ENCODE data around the gene CYP3A4.
"Not testable (repeated sequence)": the region's sequence is repeated elsewhere in the genome, so short reads cannot be mapped to it uniquely, and the experiment has no call there.

Gene CYP3A4

DNA sequence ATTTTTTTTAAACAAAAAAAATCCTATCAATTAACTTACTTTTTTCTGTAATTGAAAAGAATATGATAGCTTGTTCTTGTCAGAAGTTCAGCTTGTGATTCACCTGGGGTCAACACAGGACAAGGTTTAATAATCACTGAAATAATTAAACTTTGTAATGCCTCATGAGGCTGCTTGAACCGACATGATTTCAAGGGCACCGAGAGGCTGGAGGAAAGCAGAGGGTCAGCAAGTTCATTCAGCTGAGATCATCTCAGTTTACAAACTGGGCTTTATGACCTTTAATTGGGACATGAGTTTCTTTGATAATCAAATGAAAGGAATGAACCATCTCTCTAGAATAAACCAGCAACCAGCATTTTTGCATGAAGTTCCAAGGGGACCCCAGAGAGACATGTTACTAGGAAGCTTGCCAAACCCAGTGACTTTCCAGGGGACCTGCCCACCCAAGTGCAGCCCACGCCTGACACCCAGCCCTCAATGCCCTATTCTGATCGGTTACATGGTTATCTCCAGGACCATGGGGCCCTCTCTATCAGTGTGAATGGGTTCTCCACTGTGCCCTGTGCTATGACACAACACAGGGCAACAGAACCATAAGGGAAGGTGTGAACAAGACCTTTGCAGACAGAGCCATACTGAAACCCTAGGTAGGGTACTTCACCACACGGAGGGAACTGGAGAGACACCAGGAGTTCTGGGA, 7.8 kb upstream of the CYP3A4 start:
- DNase-seq: no peak

DNA sequence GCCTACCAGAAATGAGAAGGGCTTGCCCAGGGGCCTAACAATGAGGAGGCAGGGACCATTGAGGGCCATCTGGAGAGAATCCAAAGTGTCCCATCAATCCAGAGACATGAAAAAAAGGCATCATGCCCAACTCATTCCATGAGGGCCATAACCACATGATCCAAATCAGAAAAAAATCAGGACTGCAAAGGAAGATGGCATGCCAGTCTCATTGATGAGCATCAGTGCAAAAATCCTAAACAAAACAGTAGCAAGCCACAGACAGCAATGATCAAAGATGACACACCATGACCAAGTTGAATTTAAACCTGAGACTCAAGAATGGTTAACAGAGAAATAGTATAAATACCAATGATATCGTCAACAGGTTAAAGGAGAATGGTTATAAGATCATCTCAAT, 7.0 kb upstream of the CYP3A4 start:
- DNase-seq: no peak

DNA sequence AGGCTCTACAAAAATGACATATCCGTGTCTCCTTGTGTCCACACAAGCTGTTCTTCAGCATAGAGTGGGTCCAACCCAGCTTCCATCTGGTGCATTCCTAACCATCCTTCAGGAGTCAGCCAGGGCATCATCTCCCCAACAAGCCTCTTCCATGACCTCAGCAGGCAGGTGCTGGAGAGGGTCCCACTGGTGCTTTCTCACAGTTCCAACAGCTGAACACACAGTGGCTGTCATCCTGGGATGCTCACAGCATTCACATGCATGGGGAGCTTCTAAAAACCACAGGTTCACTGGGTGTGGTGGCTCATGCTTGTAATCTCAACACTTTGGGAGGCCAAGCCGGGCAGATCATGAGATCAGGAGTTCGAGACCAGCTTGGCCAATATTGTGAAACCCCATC, 6.4 kb upstream of the CYP3A4 start:
- DNase-seq: no peak

DNA sequence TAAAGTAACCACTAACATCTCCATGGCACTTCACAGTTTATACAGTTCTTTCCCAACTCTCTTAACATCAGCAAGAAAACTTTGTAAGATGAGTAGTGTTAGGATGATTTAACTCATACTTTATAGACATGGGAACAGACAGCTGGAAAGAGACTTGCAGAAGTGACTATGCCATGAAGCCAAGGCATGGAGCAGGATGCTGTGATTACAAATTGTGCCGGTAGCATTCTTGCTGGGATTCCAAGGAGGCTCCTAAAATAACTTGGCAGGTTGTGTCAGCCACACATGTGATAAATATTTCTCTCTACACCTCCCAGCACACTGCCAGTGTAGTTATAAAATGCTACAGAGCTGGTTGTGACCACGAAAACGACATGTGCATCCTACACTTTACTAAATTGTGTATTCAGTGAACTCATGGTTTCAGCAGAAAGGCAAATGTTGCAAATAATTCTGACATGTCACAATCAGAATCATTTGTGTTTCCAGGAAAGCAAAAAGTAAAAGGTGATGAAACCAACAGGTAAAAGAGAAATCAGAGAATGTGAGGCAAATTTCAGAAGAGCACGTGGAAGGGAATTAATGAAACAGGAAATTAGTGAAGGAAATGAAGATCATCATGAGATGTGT, 5.6 kb upstream of the CYP3A4 start:
- DNase-seq: no peak

DNA sequence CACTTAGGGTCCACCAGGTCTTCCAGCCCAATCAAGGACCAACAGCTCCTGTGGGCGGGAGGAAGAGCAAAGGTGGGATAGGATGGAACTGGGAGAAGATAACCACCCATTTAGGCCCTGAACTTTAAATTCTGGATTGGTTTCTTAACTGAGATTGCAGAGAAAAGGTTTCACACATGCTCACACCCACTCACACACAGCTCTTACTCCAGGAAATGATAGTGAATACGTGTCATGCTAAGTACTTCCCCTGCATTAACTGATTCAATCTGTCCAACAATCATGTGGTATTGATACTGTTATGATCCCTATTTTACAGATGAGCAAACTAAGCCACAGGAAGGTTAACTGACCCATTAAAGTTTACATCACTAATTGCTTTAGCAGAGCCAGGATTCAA, 4.6 kb upstream of the CYP3A4 start:
- DNase-seq: no peak

DNA sequence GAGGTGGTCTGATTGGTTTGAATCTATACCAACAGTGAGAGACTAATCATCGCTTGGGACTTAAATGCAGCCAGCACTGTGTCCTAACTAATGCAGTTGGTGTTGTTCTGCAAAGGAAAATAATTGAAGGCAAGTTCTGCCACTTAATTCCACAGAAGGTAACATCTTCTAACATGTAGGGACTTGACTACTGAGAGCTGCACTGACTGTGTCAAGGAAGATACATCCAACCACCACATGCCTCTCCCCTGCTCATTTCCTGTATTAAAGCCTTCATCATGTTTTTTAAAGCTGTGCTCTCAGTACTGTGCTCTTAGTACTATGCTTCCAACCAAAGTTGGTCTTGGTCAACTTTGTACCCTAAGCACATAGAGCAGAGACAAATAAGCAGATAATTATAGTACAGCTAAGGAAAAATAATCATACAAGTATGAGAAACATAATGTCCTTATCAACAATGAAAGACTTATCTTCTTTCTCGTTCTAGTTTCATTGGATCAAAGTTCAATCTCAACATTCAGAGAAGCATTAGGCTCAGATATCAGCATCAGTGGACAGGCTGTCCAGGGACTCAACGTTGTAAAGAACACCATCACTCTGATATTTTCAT, 2.8 kb upstream of the CYP3A4 start:
- DNase-seq: no peak

DNA sequence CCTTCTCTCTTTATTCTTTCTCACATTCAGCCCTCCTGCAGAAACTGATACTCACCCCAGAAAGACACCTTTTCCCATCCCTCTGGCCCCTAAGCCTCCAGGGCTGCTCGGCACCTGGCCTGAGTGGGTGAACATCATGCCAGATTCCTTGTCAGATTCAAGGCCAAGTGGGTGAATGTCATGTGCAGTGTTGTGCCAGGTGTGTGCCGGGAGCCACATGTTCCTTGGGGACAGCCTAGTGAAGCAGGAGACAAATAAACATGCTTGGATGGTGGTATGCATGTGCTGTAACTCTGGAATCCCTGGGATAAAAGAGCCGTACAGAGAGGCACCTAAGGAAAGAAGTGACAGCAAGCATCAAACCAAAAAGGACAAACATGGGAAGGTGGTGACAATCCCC, 1.7 kb upstream of the CYP3A4 start:
- DNase-seq: not testable (repeated sequence)

DNA sequence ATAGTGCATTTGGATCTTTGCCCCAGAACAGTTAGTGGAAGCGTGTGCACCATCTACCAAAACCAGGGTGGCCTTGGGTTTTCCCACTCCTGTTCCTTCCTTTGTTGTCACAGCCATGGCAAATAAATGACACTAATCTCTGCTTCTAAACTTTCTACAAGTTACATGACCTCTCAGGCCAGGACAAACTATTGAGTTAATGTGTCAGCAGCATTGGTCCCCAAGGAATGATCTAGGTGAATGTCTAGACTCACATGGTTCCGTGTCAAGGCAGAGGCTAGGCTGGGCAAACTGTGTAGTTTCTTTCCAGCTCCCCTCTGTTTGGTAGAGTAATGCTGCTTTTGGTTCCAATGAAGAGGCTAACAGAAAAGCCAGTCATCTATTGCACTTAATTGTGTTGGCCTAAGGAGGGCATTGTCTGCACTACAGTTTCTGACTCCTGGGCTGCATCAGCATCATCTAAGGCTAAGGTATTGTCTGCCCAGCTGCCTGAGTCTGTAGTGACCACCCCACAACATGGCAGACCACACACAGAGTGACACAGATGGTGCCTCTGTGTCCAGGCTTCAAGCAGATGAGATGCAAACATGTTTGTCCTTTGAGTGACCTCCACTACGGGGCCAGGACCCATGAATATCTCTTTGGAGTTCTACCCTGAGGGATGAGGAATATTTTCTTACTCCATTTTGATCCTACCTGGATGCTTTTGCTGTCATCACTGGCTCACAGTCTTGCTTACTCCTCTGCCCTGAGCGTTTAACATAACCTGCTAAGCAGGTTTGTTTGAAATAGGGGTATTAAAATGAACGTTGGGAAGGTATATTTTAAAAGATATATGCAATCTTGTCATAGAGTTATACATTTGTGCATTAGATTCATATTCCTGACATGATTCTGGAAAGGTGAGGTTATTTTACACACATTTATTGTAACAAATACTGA, 1.7 kb downstream of the CYP3A4 start:
- no peak for DNase-seq

DNA sequence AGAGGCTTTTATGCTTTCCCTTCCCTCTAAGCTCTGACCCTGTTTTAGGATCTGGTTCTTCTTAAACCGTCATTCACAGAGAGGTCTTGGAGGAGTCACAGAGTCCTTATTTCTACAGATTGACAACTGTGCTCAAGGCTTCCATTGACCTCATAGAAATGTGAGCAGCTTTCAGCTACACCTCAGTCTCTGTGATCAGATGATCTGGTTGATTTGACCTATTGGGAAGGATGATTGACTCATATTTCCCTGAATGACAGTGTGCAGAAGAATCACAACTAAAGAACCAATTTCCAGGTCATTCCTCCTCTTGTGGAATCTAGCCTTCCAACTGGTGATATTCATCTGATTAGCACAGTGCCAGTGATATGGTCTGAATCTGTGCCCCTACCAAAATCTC, 3.4 kb downstream of the CYP3A4 start:
- no peak for DNase-seq

DNA sequence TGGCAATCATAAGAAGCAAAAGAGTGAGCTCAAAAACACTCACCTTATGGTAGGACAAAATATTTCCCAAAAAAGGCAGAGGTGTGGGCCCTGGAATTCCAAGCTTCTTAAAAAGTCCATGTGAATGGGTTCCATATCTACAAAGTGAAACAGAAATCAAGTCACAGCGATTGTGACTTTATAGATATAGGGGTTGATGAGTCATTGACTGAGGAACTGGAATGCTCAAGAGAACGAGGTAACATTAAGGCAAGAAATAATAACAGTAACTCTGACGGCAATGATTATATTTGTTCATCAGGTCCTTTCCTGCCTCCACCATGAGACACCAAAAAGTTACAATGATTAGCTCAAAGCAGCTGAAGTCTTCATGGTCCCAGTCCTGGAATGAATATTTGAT, 4.0 kb downstream of the CYP3A4 start:
- DNase-seq: no peak

DNA sequence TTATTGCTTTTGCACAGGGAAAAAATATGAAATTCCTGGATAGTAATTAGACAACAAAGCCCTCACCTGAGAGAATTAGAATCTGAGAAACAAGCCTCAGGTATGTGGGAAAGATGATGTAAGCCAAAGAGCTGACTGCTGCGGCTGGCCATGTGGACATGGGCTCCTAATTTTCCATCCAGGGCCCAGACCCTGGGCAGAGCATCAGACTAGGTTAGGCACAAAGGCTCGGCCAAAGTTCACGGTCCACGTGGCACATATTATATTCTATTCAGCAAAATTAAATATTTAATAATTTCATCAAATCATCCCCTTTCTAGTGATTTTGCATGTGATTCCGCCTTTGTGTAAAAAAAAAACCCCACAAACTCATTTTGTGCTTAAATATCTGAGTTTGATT, 5.1 kb downstream of the CYP3A4 start:
- DNase-seq: no peak

DNA sequence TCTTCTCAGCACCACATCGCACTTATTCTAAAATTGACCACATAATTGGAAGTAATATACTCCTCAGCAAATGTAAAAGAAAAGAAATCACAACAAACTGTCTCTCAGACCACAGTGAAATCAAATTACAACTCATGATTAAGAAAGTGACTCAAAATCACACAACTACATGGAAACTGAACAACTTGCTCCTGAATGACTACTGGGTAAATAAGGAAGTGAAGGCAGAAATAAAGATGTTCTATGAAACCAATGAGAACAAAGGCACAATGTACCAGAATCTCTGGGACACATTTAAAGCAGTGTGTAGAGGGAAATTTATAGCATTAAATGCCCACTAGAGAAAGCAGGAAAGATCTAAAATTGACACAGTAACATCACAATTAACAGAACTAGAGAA, 10.6 kb downstream of the CYP3A4 start:
- DNase-seq: not testable (repeated sequence)

DNA sequence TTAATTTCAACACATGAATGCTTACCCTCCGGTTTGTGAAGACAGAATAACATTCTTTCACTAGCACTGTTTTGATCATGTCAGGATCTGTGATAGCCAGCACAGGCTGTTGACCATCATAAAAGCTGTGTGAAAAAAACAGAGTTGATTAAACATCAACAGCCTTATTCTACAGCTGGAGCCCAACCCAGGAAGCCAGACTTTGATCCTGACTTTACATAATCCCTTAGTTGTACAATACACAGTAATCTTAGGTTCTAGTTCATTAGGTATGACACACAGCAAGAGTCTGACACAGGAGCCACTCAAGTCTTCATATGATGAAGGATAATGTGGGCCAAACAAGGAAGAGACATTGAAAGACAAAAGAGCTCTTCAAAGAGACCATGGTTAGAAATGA, 11.4 kb downstream of the CYP3A4 start:
- no peak for DNase-seq

DNA sequence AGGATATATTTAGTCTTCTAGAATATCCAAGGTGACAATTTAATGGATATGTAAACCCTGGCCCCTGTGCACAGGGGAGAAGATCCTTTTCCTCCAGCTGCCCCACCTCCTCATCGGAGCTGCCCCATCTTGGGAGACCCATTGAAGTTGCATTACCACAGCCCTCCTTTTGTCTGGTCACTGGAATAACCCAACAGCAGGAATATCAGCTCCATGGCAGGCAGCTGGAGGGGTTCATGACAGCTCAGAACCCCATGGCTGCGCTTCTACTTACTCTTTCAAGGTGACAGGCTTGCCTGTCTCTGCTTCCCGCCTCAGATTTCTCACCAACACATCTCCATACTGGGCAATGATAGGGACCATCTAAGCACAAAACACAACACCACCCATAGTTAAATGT, 14.5 kb downstream of the CYP3A4 start:
- DNase-seq: not testable (repeated sequence)

DNA sequence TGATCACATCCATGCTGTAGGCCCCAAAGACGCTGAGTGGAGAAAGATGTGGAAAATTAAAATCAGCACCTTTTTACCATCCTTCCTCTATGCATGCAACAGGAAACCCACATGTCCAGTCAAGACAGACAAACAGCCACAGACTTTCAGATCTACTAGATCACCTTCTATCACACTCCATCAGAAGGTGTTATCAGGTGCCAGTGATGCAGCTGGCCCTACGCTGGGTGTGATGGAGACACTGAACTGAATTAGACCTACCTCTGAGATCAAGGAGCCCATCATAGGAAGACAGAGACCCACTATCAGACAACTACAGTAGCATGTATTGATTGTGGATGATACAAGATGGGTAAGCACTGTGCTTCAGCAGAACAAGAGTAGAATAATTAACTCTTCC, 15.5 kb downstream of the CYP3A4 start:
- no peak for DNase-seq

DNA sequence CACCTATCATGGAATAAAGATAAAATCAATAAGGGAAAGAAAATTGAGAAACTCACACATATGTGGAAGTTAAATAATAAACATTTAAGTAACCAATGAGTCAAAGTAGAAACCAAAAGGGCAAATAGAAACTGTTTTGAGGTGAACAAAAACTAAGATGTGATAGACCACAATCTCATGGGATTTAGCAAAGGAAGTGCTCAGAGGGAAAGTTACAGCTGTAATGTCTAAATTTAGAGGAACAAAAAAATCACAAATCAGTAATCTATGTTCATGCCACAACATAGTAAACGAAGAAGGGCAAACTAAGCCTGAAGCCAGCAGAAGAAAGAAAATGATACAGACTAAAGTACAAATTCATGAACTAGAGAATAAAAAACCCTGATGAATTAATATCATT, 16.3 kb downstream of the CYP3A4 start:
- DNase-seq: no peak

DNA sequence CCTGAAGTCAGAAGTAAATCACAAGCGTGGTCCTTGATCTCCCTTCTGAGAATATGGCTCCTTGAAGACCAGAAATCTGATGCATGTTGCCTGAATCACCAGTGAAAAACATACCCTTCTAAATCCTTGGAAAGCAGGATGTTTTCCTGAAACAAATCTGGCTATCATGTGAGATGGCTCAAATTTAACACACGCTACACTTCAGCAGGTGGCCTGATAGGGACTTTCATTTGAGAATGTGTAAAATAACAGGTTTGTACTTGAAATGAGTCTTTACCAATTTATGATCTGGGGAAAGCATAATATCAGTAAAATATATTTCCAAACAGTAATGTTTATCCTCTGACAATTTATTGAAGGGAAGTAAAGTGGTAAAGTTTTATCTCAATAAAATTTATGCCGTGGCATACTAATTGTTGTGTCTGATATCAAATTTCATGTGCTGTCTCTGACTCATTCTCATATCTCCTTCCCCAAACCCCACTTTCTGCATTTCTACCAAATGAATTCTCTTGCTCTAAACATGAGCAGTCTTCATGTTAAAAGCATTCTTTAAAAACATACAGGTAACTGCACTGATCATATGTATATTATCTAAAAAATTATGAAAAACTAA, 17.4 kb downstream of the CYP3A4 start:
- no peak for DNase-seq

DNA sequence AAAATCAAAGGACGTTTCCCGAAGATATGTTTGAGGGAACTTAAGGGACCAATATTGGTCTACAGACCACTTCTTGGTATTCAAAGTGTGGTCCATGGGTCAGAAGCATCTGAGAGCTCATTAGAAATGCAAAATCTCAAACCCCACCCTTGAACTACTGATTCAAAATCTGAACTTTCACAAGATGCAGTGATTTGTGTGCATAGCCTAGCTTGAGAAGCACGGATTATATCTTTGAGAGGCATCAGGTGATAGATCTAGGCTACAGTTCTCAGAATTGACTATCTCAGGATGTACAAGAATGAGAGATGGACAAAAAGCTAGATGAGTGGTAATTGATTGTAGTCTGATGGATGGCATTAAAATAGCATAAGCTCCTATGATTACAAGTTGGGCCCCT, 19.5 kb downstream of the CYP3A4 start:
- DNase-seq: no peak

DNA sequence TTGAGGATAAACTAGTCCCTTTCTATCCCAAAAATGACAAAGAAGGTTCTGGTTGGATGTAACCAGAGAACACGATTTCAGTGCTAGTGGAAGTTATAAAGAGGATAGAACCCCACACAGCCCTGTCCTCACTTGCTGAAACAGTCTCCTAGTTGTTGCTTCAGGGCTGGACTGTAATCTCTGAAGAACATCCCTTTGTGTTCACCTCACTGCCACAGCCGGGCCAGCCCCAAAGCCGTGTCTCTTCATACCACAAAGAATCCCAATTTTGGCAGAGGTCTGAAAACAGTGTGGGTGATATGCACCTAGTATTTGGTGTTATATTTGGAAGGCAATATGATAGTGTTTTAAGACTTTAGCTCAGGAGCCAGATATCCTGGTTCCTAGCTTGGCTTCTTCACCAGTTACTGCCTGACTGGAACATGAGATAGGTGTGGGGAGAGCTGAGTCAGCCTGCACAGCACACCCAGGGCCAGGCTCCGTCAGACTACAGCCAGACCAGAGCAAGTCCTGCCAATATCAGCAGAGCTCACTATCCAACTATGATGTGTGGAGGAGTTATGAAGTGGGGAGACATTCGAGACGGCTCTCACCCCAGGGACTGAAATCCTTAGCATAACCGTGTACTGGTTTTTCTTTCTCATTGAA, 21.2 kb downstream of the CYP3A4 start:
- no peak for DNase-seq

DNA sequence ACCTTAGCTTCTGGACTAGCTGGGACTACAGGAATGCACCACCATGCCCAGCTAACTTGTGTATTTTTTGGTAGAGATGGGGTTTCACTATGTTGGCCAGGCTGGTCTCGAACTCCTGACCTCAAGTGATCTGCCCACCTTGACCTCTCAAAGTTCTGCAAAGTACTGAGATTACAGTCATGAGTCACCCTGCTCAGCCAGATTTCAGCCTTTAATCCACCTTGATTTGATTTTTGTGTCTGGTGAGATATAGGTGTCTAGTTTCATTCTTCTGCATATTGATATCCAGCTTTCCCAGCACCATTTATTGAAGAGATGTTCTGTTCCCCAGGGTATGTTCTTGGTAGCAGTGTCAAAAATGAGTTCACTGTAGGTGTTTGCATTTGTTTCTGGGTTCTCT, 28.9 kb downstream of the CYP3A4 start:
- no peak for DNase-seq

DNA sequence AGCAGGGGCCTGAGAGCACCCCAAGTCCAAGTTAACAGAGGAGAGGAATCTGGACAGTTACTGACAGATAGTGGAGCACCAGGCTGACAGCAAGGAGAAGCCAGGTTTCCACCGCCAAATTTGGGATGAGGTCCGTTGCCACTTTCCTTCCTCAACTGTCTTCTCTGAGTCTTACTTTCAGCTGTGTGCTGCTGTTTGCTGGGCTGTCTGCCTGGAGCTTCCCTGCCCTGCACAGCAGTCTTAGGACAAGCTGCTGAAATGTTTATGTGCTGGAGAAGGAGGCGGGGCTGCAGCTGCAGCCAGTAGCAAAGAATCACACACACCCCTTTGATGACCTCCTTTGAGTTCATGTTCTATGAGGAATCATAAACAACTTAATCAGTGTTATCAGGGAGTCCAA, 31.6 kb downstream of the CYP3A4 start:
- no peak for DNase-seq

DNA sequence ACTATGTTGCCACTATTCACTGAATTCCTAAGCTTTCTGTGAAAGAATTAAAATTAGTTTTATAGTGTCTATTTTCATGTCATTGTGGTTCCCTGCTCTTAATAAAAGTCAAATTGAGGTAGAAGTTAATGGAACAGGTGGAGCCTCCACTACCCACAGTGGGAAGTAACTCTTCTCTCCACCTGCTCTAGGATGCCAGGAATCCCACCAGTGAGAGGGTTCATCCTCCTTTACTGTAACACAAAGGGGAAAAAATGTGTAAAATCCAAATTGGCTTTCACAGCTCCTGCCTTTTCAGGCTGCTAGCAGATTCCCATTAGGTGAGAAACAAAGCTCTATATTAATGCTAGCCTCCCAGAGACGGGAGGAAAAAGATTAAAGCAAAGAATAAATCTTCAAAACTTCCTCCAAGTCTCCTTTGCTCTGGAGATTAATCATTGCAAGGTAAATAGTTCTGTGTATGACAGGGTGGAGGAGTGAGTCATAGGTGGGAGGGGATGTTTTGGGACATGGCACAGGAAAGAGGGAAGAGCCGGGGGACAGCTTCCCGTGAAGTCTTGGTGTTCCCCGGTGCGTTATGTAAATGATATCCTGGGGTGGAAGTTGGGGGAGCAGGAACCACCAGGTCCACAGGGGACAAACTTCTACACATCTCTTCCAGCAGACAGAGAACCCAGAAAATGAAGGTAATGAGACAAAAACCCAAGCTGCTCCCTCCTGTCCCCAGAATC, 32.5 kb downstream of the CYP3A4 start:
- DNase-seq: not testable (repeated sequence)

All from activated CD8-positive, alpha-beta memory T cell treated with anti-CD3 and anti-CD28 coated beads, Interleukin-2, amount 50 U/mL, for 4 hours (primary cell).